Keratinocyte (primary cell): ENCODE data around the gene SRGAP3. TPM values are rescaled to one million over a fixed set of nuclear protein-coding genes. Genes with fewer than 3 reads are reported as not detected.

Experiments used
- DNase-seq: peaks from one replicate; pipeline ENCODE4 v3.0.0-alpha.2; 2011; ENCODE audit warnings: low read depth, missing footprints, low spot score
- FAIRE-seq: peaks from 2 replicates; lab custom pipeline; 2011; peaks lifted over from hg19 to GRCh38; lab: Jason Lieb, UNC
- H2AFZ ChIP-seq: 2 replicates; pipeline ENCODE4 v1.6.0; 2012; ENCODE audit warnings: low read length, control low read depth, inconsistent platforms; ENCODE audit not compliant: control insufficient read depth
- H3K27ac ChIP-seq: 2 replicates; pipeline ENCODE4 v1.5.1; 2011; ENCODE audit warnings: low read length; ENCODE audit not compliant: control insufficient read depth, insufficient read depth
- H3K27me3 ChIP-seq: 3 replicates; pipeline ENCODE4 v1.6.0; 2011; ENCODE audit warnings: low read length; ENCODE audit not compliant: control insufficient read depth, insufficient read depth; ENCODE audit errors: extremely low read depth
- H3K36me3 ChIP-seq, 2 experiments: 2 replicates in 1 of 2; 3 replicates in 1 of 2; pipeline ENCODE4 v1.5.1; 2011; ENCODE audit warnings: low read length in 2 of 2, mild to moderate bottlenecking in 1 of 2; ENCODE audit not compliant: control insufficient read depth in 2 of 2, insufficient read depth in 2 of 2; ENCODE audit errors: extremely low read depth in 1 of 2
- H3K4me1 ChIP-seq: 3 replicates; pipeline ENCODE4 v1.5.1; 2011; ENCODE audit warnings: low read length; ENCODE audit not compliant: control insufficient read depth, insufficient read depth; ENCODE audit errors: extremely low read depth
- H3K4me2 ChIP-seq: 3 replicates; pipeline ENCODE4 v1.6.0; 2011; ENCODE audit warnings: low read depth, low read length; ENCODE audit not compliant: control insufficient read depth, insufficient read depth; ENCODE audit errors: extremely low read depth
- H3K4me3 ChIP-seq, 3 experiments: fragments of 200-600 bp in 1 of 3; sonication (generic) in 1 of 3; 2 replicates in 2 of 3; 3 replicates in 1 of 3; pipeline ENCODE4 v1.5.1; 2011 to 2016; ENCODE audit warnings: low read length in 3 of 3, mild to moderate bottlenecking in 3 of 3, control low read depth in 2 of 3, inconsistent platforms in 1 of 3, low read depth in 1 of 3, mixed read lengths in 1 of 3, mixed run types in 1 of 3, moderate library complexity in 1 of 3; ENCODE audit not compliant: control insufficient read depth in 2 of 3, insufficient read depth in 2 of 3; ENCODE audit errors: extremely low read depth in 1 of 3
- H3K79me2 ChIP-seq: 2 replicates; pipeline ENCODE4 v1.6.0; 2012; ENCODE audit warnings: low read length; ENCODE audit not compliant: control insufficient read depth, insufficient read depth
- H3K9ac ChIP-seq: 3 replicates; pipeline ENCODE4 v1.6.0; 2011; ENCODE audit warnings: low read length; ENCODE audit not compliant: control insufficient read depth, insufficient read depth; ENCODE audit errors: extremely low read depth
- H3K9me1 ChIP-seq: 3 replicates; pipeline ENCODE4 v1.6.0; 2011; ENCODE audit warnings: low read length; ENCODE audit not compliant: control insufficient read depth, insufficient read depth; ENCODE audit errors: extremely low read depth
- H3K9me3 ChIP-seq: 2 replicates; pipeline ENCODE4 v1.5.1; 2012; ENCODE audit warnings: low read depth, low read length; ENCODE audit not compliant: control insufficient read depth
- H4K20me1 ChIP-seq: 3 replicates; pipeline ENCODE4 v1.6.0; 2011; ENCODE audit warnings: low read length; ENCODE audit not compliant: control insufficient read depth, insufficient read depth; ENCODE audit errors: extremely low read depth
- CTCF ChIP-seq, 3 experiments: IDR thresholded peaks in 1 of 3; conservative IDR thresholded peaks in 1 of 3; optimal IDR thresholded peaks in 1 of 3; 2 replicates in 2 of 3; 3 replicates in 1 of 3; pipeline versions ENCODE3 to v1.5.1; 2011; ENCODE audit warnings: low read length in 3 of 3, mild to moderate bottlenecking in 3 of 3, moderate library complexity in 2 of 3, control low read depth in 1 of 3, inconsistent platforms in 1 of 3; ENCODE audit not compliant: insufficient read depth in 2 of 3; ENCODE audit errors: extremely low read depth in 1 of 3
- EZH2 ChIP-seq: IDR thresholded peaks from one replicate; pipeline ENCODE4 v1.6.1; 2012; ENCODE audit warnings: inconsistent platforms, mild to moderate bottlenecking, low read length, moderate library complexity
- dilution Hi-C: fragments of 300-500 bp; cut with MboI; formaldehyde crosslinking; loops from one replicate; pipeline ENCODE4 v1.7.0; 2020; ENCODE audit warnings: low sequenced_read_pairs; ENCODE audit not compliant: extremely low pct_ligation_motif_present
- polyA plus RNA-seq, 5 experiments: library from polyadenylated mRNA; depleted of rRNA in 3 of 5; stranded (reverse) in 3 of 5; stranded (forward) in 1 of 5; unstranded in 1 of 5; fragments of >200 nt; gene quantifications; 1 replicate in 1 of 5; 2 replicates in 3 of 5; 3 replicates in 1 of 5; pipeline versions ENCODE4 v1.2.1 to v1.2.3, GENCODE V29; 2011 to 2012; ENCODE audit warnings: missing spikeins in 2 of 5, low read depth in 1 of 5, low replicate concordance in 1 of 5

Gene SRGAP3
- polyA plus RNA-seq, 1 donor (not counting 4 experiments of a cell fraction or from before 2014, with no cell fraction given): 7.2 TPM

GRCh38 chr3:9251055-9251786, 1.8 kb upstream of the SRGAP3 start:
- no peaks in the 10 kb centered on the region for H3K9me1 ChIP-seq
- peaks cover 23% of the 10 kb centered on the region for H3K79me2 ChIP-seq
- H2AFZ ChIP-seq: no peak overlapping the region
- DNase-seq (no peak), FAIRE-seq (no peak)
- H4K20me1 ChIP-seq: no peaks in the 10 kb centered on the region
- no peak overlapping the region for H3K4me3 ChIP-seq
- H3K27me3 ChIP-seq: no peaks in the 10 kb centered on the region
- TF ChIP-seq EZH2 (no peak), CTCF (optimal IDR thresholded peaks at IDR 0.05 in 1 of 3, IDR thresholded peaks at IDR 0.05 in 1 of 3, conservative IDR thresholded peaks at IDR 0.05 in 1 of 3; ENCODE audit: extremely low read depth in 1 of 3, insufficient read depth in 2 of 3, low read length in 3 of 3) (peak; percentile 29 to 40 (median 31))
- no peaks in the 10 kb centered on the region for H3K36me3 ChIP-seq
- peaks cover 37% of the 10 kb centered on the region for H3K4me1 ChIP-seq
- H3K4me2 ChIP-seq: peak overlapping the region; percentile 23
- dilution Hi-C loops: no loop called here
- no peaks in the 10 kb centered on the region for H3K9me3 ChIP-seq
- no peak overlapping the region for H3K27ac ChIP-seq
- no peak overlapping the region for H3K9ac ChIP-seq

- Histone ChIP-seq H3K79me2 (peaks cover 33% of the 10 kb centered on the region), H3K27ac (no peak overlapping the region), H3K4me2 (peak overlapping the region; percentile 79), H3K9me1 (no peaks in the 10 kb centered on the region), H3K9ac (no peak overlapping the region), H3K4me3 (no peak overlapping the region), H3K4me1 (peaks cover 45% of the 10 kb centered on the region), H4K20me1 (no peaks in the 10 kb centered on the region), H3K27me3 (no peaks in the 10 kb centered on the region), H3K9me3 (no peaks in the 10 kb centered on the region), H3K36me3 (no peaks in the 10 kb centered on the region), H2AFZ (no peak overlapping the region)
- DNase-seq (no peak), FAIRE-seq (no peak)
- TF ChIP-seq EZH2 (no peak), CTCF (optimal IDR thresholded peaks at IDR 0.05 in 1 of 3, IDR thresholded peaks at IDR 0.05 in 1 of 3, conservative IDR thresholded peaks at IDR 0.05 in 1 of 3; ENCODE audit: extremely low read depth in 1 of 3, insufficient read depth in 2 of 3, low read length in 3 of 3) (peak in 1 of 3 experiments; percentile 20)
- dilution Hi-C loops: no loop called here
Measured at GRCh38 chr3:9250236-9250635, 790 bp upstream of the SRGAP3 start.
